WTC11 (cell line): Measurements from ENCODE around the gene TLNRD1. TPM values are rescaled to one million over a fixed set of nuclear protein-coding genes. Genes with fewer than 3 reads are reported as not detected.

Source experiments
- ATAC-seq: fragments of 200-7000 bp; cut with Tn5 transposase; 2 replicates; pipeline ENCODE4 v1.10.0; 2021; ENCODE audit warnings: mild to moderate bottlenecking, moderate library complexity
- CTCF ChIA-PET: fragments of 300-600 bp; sonication (Branson Sonifier 250); formaldehyde crosslinking; loops from one replicate; lab custom pipeline; 2021; ENCODE audit warnings: antibody characterized with exemption; lab: Charles Lee
- POLR2A ChIA-PET: fragments of 350-600 bp; sonication (Branson Sonifier 250); formaldehyde crosslinking; loops from one replicate; lab custom pipeline; 2021; ENCODE audit warnings: antibody characterized with exemption; lab: Charles Lee
- DNase-seq: peaks from one replicate; pipeline ENCODE4 v3.0.0; 2021; ENCODE audit warnings: low spot score
- H3K27ac Mint-ChIP-seq: 2 replicates; pipeline ENCODE4 v1.8.0; 2021; ENCODE audit warnings: mixed read lengths
- H3K27me3 Mint-ChIP-seq: 2 replicates; pipeline ENCODE4 v1.8.0; 2021; ENCODE audit warnings: low read depth, mild to moderate bottlenecking, moderate library complexity, mixed read lengths
- H3K36me3 Mint-ChIP-seq: 2 replicates; pipeline ENCODE4 v1.8.0; 2021; ENCODE audit warnings: mixed read lengths
- H3K4me1 Mint-ChIP-seq: 2 replicates; pipeline ENCODE4 v1.8.0; 2022; ENCODE audit warnings: mixed read lengths
- H3K4me3 Mint-ChIP-seq: 2 replicates; pipeline ENCODE4 v1.8.0; 2021; ENCODE audit warnings: mild to moderate bottlenecking, moderate library complexity, mixed read lengths
- H3K9me3 Mint-ChIP-seq: 2 replicates; pipeline ENCODE4 v1.8.0; 2021; ENCODE audit warnings: mixed read lengths
- AR ChIP-seq: fragments of 250-450 bp; sonication (Bioruptor Pico); IDR thresholded peaks from 2 replicates; pipeline ENCODE4 v1.9.0; 2021; ENCODE audit warnings: mild to moderate bottlenecking
- FOXK1 ChIP-seq: sonication (generic); formaldehyde crosslinking; IDR thresholded peaks from 2 replicates; pipeline ENCODE4 v1.8.0; 2022; ENCODE audit warnings: mild to moderate bottlenecking, moderate library complexity, missing genetic modification reagents
- FOXP1 ChIP-seq: sonication (generic); formaldehyde crosslinking; IDR thresholded peaks from 2 replicates; pipeline ENCODE4 v1.8.0; 2022; ENCODE audit warnings: missing genetic modification reagents, mild to moderate bottlenecking, moderate library complexity, borderline replicate concordance
- GRHL2 ChIP-seq: fragments of 250-450 bp; sonication (Bioruptor Pico); IDR thresholded peaks from 2 replicates; pipeline ENCODE4 v1.8.0; 2022; ENCODE audit warnings: mild to moderate bottlenecking, moderate library complexity; ENCODE audit not compliant: insufficient replicate concordance, severe bottlenecking
- IRF2 ChIP-seq: sonication (generic); formaldehyde crosslinking; IDR thresholded peaks from 2 replicates; pipeline ENCODE4 v1.8.0; 2022; ENCODE audit warnings: low read depth, missing genetic modification reagents, borderline replicate concordance
- MLX ChIP-seq: sonication (generic); formaldehyde crosslinking; IDR thresholded peaks from 2 replicates; pipeline ENCODE4 v1.8.1; 2023; ENCODE audit warnings: mild to moderate bottlenecking, missing genetic modification reagents, moderate library complexity
- NFE2L1 ChIP-seq: sonication (generic); formaldehyde crosslinking; IDR thresholded peaks from 2 replicates; pipeline ENCODE4 v1.8.1; 2023; ENCODE audit warnings: missing genetic modification reagents
- ZNF671 ChIP-seq: fragments of 250-450 bp; sonication (Bioruptor Pico); IDR thresholded peaks from 2 replicates; pipeline ENCODE4 v1.8.0; 2021; ENCODE audit warnings: mild to moderate bottlenecking
- total RNA-seq: library from RNA; stranded (reverse); gene quantifications from 3 replicates; pipeline ENCODE4 v1.2.3, GENCODE V29; 2021
- TF ChIP-seq, protein P1 (sequence below): sonication (generic); formaldehyde crosslinking; IDR thresholded peaks from 2 replicates; pipeline ENCODE4 v1.8.0; 2022; ENCODE audit warnings: mild to moderate bottlenecking, missing genetic modification reagents
- TF ChIP-seq, protein P2 (sequence below): sonication (generic); formaldehyde crosslinking; IDR thresholded peaks from 2 replicates; pipeline ENCODE4 v1.8.1; 2022; ENCODE audit warnings: missing genetic modification reagents, borderline replicate concordance
- TF ChIP-seq, protein P3 (sequence below): sonication (generic); formaldehyde crosslinking; IDR thresholded peaks from 2 replicates; pipeline ENCODE4 v1.8.0; 2023; ENCODE audit warnings: mild to moderate bottlenecking, missing genetic modification reagents

The TLNRD1 gene
- total RNA-seq, 1 experiment from 2014 or later, result 26.7 TPM

GRCh38 chr15:80953001-80953952, 47.4 kb upstream of the TLNRD1 start (continued):
- TF ChIP-seq AR, result no peak
- TF ChIP-seq FOXP1 (CRISPR knock-in tag), result 0 out of 2 replicates have a peak, but pooled peaks have one; percentile 20

- H3K27ac Mint-ChIP-seq, result peak overlapping the region; percentile 66
- TF ChIP-seq GRHL2 (no peak), FOXK1 (CRISPR knock-in tag) (no peak; the same call in 1 of the 2 replicates), IRF2 (CRISPR knock-in tag) (no peak), MLX (CRISPR knock-in tag) (no peak), ZNF671 (CRISPR knock-in tag) (no peak), NFE2L1 (CRISPR knock-in tag) (peak; percentile 98)
- TF ChIP-seq, protein P1, sequence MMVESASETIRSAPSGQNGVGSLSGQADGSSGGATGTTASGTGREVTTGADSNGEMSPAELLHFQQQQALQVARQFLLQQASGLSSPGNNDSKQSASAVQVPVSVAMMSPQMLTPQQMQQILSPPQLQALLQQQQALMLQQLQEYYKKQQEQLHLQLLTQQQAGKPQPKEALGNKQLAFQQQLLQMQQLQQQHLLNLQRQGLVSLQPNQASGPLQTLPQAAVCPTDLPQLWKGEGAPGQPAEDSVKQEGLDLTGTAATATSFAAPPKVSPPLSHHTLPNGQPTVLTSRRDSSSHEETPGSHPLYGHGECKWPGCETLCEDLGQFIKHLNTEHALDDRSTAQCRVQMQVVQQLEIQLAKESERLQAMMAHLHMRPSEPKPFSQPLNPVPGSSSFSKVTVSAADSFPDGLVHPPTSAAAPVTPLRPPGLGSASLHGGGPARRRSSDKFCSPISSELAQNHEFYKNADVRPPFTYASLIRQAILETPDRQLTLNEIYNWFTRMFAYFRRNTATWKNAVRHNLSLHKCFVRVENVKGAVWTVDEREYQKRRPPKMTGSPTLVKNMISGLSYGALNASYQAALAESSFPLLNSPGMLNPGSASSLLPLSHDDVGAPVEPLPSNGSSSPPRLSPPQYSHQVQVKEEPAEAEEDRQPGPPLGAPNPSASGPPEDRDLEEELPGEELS (CRISPR knock-in tag), result 0 out of 2 replicates have a peak, but pooled peaks have one; percentile 34
- TF ChIP-seq, protein P2, sequence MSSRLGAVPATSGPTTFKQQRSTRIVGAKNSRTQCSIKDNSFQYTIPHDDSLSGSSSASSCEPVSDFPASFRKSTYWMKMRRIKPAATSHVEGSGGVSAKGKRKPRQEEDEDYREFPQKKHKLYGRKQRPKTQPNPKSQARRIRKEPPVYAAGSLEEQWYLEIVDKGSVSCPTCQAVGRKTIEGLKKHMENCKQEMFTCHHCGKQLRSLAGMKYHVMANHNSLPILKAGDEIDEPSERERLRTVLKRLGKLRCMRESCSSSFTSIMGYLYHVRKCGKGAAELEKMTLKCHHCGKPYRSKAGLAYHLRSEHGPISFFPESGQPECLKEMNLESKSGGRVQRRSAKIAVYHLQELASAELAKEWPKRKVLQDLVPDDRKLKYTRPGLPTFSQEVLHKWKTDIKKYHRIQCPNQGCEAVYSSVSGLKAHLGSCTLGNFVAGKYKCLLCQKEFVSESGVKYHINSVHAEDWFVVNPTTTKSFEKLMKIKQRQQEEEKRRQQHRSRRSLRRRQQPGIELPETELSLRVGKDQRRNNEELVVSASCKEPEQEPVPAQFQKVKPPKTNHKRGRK (CRISPR knock-in tag), result no peak
- TF ChIP-seq, protein P3, sequence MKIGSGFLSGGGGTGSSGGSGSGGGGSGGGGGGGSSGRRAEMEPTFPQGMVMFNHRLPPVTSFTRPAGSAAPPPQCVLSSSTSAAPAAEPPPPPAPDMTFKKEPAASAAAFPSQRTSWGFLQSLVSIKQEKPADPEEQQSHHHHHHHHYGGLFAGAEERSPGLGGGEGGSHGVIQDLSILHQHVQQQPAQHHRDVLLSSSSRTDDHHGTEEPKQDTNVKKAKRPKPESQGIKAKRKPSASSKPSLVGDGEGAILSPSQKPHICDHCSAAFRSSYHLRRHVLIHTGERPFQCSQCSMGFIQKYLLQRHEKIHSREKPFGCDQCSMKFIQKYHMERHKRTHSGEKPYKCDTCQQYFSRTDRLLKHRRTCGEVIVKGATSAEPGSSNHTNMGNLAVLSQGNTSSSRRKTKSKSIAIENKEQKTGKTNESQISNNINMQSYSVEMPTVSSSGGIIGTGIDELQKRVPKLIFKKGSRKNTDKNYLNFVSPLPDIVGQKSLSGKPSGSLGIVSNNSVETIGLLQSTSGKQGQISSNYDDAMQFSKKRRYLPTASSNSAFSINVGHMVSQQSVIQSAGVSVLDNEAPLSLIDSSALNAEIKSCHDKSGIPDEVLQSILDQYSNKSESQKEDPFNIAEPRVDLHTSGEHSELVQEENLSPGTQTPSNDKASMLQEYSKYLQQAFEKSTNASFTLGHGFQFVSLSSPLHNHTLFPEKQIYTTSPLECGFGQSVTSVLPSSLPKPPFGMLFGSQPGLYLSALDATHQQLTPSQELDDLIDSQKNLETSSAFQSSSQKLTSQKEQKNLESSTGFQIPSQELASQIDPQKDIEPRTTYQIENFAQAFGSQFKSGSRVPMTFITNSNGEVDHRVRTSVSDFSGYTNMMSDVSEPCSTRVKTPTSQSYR (CRISPR knock-in tag), result no peak
- DNase-seq (no peak), ATAC-seq (peak; percentile 90)
- POLR2A ChIA-PET, result no interaction called here
- peaks cover 34% of the 10 kb centered on the region for H3K4me1 Mint-ChIP-seq
- no peaks in the 10 kb centered on the region for H3K27me3 Mint-ChIP-seq
- H3K36me3 Mint-ChIP-seq, result peaks cover 28% of the 10 kb centered on the region
- H3K9me3 Mint-ChIP-seq, result no peaks in the 10 kb centered on the region
- CTCF ChIA-PET, result interaction anchor here (0.8 to 4.3 kb wide), 7 partner anchors 14 to 312 kb away, joined by 3 to 39 read pairs (median 4); partner anchors contain the start of gene CEMIP
- H3K4me3 Mint-ChIP-seq, result no peak overlapping the region
These were observed 46.6 kb upstream of the TLNRD1 start for GRCh38 chr15:80953953-80954778.
